T-helper 1 cell treated with Interleukin-12 subunit alpha and Interleukin-12 subunit beta and Interleukin-4 antibody, amounts not matched to agents 30 ng/mL and 1 ng/mL, for 36 hours (primary cell): Measurements from ENCODE around the gene MAF. TPM values are rescaled to one million over a fixed set of nuclear protein-coding genes. Genes with fewer than 3 reads are reported as not detected.

Experiments
- intact Hi-C: fragments of 100-400 bp; cut with micrococcal nuclease; formaldehyde crosslinking; loops from one replicate; pipeline ENCODE4 v1.15.1; 2024
- total RNA-seq: library from RNA; stranded (reverse); gene quantifications from 2 replicates; pipeline ENCODE4 v1.2.3, GENCODE V29; 2022

MAF gene
- total RNA-seq, 1 donor from 2014 or later, result 70.6 TPM

DNA sequence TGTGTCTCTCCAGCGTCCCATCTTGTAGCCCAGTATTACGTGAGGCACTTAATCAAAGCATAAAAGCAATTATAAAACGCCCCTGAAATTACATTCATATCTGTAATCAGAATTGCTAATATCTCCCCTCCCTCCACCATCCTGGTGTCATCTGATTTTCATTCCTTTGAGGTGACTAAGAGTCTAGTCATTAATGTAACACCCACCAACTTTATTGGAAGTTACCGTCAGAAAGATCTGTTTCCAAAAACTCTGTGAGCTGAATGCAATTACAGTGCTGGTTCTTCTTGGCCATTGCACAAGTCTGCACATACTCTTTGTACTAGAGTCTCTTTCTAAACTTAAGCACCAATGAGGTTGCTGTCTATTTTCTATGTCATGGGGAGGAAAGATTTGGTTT is 12.5 kb upstream of the MAF start:
- intact Hi-C loops, result no loop called here

DNA sequence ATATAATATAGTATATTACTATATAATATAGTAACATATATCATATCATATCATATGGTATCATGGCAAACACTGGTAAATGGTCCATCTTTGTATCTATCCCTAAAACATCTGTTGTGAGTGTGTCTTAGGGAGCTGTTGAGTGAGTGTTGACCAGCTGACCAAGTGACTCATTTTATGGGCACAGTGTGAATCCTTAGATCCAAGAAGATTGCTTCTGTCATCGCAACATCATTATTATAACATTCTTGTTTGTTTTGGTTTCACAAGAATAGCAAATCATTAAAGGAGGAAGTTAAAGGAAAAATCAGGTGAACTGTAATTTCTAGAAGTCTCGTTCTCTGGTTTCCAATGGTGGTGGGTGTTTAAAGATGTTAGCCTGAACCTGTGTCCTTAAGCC is 11.7 kb upstream of the MAF start:
- intact Hi-C loops, result no loop called here

DNA sequence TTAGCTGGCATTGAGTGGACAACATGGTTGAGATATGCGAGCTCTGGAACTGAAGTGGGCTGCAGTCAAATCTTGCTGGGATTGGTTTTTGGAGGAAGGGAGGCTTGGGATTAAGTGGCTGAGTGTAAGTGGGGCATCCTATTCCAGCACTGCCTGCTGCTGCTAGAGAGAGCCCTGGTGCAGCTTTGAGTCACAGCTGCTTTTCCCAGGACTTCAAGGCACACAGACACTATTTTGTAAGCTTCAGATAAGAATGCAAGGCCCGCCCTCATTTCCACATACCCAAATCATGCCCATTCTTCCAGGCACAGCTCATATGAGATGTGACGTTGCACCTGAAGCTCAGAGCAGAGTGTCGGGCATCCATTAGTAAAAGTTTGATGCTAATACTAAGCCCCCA is 10.2 kb upstream of the MAF start:
- intact Hi-C loops, result no loop called here

DNA sequence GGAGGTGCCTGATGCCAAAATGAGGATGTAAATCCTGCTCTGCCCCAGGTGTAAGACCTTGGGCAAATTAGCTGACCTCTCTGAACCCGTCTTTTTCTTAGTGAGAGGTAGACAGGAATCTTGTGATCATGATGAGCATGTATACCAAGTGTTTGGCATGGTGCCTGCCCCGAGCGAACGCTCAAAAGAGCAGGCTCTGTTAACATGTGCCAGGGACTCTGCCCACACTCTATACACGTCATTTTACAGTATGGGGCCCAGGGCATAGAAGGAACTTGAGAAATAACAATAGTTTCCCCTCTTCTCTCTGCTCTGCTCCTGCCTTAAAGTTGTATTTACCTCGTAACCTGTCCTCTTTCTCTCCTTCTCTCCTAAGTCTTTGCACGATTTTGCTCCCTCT is 9.3 kb upstream of the MAF start:
- intact Hi-C loops, result loop anchor here (5.0 kb wide), 1 partner anchor 1373 kb away; no protein-coding TSS in a partner anchor

DNA sequence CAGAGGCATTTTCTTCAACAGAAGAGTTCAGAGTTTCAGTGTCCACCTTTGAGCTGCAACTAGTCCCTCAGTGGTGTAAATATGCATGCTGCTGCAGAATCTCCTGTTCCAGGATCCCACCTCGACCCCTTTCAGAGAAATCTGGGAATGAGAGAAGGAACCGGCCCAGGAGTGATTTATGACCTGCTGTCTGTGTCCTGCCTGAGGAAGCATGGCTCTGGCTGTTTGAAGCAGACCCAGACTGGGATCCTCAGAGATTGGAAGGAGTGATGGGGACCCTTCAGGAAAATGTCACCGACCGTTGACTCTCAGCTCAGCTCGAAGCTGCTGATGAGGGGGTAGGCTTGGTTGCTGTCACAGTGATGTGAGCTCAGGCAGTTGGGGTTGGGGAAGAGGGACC is 8.4 kb upstream of the MAF start:
- intact Hi-C loops, result loop anchor here (5.0 kb wide), 1 partner anchor 1372 kb away; no protein-coding TSS in a partner anchor

DNA sequence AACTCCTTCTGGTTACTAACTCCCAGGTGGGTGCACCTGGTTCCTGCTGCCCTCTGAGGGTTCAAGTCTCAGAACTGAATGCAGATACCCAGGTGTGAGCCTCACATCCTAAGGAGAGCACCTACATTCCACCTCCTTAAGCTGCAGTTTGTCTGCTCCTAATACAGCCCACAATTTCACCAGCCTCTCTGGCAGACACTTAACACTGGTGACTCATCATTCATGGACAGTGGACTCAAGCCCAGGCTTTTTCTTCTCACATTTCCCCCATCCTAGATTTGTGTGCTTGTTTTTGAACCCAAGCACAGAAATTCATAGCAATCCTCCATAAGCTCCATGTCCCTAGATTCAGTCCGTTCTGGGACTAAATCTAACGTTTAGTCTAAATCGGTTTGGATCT is 7.0 kb upstream of the MAF start:
- intact Hi-C loops, result loop anchor here (5.0 kb wide), 1 partner anchor 1370 kb away; no protein-coding TSS in a partner anchor

DNA sequence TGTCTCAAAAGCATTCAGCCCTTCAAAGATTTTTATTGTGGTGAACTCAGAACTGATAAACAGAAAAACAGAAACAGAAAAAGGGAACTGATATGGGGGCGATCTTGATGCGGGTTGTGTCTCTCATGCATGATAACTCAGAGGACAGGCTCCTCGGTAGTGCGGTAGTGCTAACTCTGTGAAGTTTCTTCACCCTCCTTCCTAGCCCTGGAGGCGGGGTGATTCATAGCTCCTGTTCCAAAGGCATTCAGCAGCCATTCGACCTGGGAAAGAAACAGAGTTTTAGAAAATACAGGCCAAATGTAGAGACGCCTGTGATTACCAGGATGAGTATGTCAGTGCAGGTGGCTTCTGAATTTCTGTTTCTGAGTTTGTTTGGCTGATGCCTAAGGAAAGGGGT is 5.5 kb upstream of the MAF start:
- intact Hi-C loops, result loop anchor here (1.0 to 5.0 kb wide), 2 partner anchors 12 to 1369 kb away; no protein-coding TSS in a partner anchor

DNA sequence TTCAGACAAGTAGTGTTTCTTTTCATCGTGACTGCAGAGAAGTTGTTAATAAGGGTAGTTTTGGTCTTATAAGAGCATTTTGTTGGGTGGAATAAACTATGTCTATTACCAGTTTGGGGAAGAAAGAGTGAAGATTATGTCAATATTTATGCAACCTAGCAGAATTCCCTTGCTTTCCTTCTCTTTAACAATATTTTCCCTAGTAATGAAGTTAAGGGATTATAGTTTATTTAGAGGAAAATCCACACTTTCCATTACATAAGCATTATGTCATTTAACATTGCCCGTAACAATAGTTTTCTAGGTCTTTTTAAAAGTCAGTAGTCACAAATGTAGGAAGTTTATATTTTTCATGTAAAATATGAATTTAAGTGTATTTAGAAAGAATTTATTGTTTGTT is 2.5 kb upstream of the MAF start:
- intact Hi-C loops, result loop anchor here (2.0 to 5.0 kb wide), 8 partner anchors 14 to 1480 kb away; no protein-coding TSS in a partner anchor

DNA sequence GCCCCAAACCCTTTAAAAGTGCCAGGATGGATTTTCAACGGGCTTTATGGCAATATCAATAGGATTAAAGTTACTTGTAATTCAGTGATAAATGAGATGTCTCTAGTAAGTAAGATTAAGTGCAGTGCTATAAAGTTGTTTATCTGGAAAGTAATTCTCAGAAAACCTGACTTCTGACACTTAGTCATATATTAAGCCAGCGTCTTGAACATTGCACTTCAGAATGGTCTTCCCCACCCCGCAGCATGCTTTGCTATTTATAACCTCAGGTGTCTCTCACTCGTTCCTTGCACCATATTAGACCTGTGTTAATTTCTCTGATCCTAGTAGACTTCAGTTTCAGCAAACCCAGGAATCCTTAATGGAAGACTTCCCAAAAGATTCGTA is 2.1 kb upstream of the MAF start:
- intact Hi-C loops, result loop anchor here (1.0 to 5.0 kb wide), 15 partner anchors 14 to 1480 kb away; no protein-coding TSS in a partner anchor

DNA sequence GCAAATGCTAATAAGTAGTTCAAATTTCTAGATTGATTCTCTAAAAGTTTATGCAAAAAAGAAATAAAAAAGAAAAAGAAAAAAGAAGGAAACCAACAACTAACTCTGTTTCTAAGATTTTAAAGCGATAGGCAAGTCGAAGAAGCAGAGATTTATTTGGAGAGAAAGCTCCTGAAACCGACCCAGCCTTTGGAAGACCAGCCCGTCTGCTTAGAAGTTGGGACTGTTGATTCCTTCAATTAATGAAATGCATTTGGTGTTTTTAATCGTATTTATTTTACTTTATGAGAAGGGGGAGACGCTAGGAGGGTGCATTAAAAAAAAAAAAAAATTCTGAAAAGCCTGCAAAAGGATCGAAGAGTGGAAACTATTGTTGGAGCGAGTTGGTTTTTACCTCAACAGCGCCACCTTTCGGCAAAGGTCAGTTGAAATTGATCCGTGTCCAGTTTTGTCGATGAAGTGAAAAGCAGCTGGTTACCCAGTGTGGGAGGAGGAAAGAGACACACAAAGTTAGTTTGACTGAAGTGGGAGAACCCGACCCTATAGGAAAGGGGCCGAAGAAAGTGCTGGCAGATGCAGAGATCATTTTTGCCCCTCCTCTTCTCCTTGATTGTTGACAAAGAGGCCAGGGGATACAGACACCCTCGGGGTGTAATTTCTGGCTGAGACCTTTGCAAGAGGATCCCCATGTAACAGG is 1.5 kb upstream of the MAF start:
- intact Hi-C loops, result loop anchor here (1.0 to 5.0 kb wide), 21 partner anchors 15 to 1479 kb away; partner anchors contain the start of genes C16orf46 and DYNLRB2

DNA sequence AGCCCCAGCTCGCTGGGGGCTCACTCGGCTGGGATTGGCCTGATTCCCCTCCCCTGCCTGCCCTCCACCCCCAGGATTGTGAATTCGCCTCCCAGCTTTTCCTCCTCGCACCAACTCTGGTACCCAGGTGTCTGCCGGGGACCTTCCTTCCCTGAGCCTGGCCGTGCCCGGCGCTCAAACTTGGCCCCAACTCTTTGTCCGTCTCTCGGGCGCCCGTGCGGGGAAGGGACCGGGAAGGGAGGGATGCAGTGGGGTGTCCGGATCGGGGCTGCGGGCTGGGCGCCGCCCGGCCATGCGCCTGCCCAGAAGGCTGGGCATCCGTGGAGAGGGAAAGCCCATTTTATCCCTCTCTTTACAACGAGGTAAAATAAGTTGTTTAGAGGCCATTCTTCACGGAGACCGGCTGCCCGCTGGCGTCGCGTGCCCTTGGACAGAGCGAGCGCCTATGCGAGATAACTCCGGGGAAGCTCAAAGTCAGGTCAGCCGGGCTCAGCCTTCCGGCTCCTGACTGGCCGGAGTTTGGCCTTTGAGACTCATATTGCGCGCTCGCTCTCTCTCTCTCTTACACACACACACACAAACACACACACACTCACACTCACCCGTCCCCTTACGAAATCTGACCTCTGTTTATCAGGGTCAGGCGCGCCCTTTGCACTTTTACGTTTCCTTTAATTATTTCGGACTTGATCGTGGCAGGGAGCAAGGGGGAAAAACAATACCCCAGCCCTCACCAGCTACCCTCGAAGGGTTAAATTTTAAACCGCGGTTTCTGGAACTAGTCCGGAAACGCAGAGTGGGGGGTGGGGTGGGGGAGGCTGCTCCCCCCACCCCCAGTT is 774 bp upstream of the MAF start:
- intact Hi-C loops, result loop anchor here (2.0 to 5.0 kb wide), 10 partner anchors 111 to 1475 kb away; partner anchors contain the start of genes C16orf46 and DYNLRB2

DNA sequence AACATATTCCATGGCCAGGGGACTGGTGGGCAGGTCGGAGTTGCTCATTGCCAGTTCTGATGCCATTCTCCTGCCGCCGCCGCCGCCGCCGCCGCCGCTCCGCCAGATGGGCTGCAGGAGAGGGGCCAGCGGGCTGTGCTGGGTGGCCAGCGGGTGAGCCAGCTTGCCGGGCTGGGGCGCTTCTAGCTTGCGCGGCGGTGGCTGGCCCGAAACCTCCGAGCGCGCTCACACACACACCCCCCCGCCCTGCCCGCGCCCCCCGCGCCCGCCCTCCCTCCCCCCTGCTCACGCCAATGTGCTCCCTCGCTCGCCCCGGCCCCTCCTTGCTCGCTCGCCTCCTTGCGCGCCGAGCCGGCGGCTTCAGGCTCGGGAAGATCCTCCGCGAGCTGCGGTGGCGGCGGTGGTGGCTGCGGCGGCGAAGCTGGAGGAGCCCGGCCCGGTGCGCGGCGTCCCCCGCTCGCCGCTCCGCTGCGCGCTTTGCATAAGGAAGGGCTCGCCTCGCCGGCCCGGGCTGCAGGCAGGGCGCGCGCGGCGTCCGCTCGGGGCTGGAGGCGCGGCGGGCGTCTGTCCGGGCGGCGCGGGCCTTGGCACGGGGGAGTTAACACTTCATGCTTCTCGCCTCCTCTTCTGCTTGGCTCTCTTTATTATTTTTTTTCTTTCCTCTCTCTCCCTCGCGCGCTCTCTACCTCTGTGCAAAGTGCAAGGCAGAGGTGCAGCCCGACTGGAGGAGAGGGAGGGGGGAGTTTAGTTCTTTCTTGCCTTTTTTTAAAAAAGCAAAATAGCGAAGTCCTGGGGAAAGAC is 500 bp downstream of the MAF start:
- intact Hi-C loops, result loop anchor here (1.0 to 5.0 kb wide), 18 partner anchors 28 to 1501 kb away; partner anchors contain the start of genes C16orf46, CENPN, DYNLRB2 and WWOX

DNA sequence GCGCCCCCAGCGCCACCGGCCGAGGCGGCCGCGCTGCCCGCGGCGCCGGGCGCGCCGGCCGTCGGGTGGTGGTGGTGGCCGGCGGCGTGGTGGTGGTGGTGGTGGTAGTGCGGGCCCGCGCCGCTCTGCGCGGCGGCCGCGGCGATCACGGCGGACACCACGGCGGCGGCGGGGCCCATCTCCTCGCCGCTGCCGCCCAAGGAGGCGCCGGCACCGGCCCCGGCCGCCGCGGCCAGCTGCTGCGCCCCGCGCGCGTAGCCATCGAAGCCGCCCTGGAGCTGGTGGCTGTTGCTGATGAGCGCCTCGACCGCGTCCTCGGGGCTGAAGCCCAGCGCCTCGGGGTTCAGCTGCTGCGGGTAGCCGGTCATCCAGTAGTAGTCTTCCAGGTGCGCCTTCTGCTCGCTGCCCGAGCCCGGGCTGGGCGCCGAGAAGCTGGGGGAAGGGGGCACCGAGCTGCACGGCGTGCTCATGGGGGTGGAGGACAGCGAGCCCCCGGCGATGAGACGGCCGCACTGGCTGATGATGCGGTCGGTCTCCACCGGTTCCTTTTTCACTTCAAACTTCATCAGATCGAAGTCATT is 1.2 kb downstream of the MAF start:
- intact Hi-C loops, result loop anchor here (5.0 kb wide), 1 partner anchor 1208 kb away; no protein-coding TSS in a partner anchor

DNA sequence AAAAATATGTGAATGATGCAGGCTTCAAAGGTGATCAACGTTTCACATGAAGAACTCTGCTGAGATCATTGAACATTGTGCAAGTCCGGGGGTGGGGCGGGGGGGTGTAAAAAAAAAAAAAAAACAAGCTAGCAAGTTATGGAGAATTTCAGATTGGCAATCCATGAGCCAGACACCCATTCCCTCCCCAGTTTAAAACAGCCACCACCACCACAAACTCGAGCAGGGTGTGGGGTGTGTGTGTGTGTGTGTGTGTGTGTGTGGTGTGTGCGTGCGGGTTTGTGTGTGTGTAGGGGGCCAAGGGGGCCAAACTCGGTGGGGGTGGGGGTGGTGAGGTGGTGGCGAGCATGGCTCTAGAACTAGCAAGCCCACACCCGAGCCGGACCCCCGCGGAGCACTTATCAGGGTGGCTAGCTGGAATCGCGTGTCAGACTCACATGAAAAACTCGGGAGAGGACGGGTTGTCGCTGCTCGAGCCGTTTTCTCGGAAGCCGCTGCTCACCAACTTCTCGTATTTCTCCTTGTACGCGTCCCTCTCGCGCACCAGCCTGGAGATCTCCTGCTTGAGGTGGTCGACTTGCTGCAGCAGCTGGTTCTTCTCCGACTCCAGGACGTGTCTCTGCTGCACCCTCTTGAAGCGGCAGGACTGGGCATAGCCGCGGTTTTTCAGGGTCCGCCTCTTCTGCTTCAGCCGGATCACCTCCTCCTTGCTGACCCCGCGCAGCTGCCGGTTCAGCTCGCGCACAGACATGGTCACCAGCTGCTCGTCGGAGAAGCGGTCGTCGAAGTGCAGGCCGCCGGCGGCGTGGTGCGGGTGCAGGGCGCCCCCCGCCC is 2.0 kb downstream of the MAF start:
- intact Hi-C loops, result loop anchor here (5.0 kb wide), 1 partner anchor 1209 kb away; no protein-coding TSS in a partner anchor

DNA sequence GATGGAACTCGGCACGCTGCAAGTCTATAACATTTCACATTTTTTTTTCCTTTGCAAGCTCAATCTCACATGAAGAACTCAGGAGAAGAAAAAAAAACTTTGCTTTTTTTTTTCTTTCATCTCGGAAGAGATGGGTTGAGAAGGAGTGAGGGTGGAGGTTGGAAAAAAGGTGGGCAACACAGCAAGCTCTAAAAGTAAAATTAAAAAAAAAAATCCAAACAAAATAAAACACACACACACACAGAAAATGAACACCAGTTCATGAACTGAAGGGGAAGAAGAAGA is 2.5 kb downstream of the MAF start:
- intact Hi-C loops, result loop anchor here (5.0 kb wide), 1 partner anchor 1209 kb away; no protein-coding TSS in a partner anchor

DNA sequence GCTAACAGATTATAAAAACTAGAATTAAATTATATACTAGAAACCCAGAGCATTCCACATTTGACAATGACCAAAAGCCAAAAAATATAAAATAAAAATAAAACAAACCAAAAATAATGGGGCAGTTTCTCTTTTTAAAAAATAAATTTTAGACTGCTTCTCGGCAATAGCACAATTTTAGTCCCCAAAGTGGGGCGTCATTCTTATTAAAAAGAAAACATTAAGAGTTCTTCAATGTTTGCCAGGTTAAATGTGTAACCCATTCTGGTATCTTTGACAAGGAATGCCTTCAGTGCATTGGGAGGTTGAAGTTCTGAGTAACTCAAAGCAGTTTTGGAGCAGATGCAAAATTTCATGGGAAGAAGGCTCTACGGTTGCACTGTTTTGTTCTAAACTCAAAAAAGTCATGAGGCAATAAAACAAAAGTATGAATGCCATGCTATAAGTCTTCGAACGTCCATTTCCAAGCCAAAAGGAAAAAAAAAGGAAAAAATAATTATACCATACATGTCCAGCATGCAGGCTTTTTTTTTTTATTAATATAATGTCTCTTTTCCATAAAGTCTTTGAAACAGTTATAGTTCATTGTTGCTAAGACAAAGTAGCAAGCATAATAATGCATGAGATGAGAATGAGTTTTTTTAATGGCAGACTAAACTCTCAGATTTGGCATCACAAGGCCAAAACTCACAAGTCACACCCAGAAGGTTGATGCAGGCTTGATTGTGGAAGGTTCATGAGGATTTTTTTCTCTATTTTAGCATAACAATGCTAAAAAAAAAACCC is 3.1 kb downstream of the MAF start:
- intact Hi-C loops, result loop anchor here (2.0 to 5.0 kb wide), 2 partner anchors 181 to 1210 kb away; no protein-coding TSS in a partner anchor

DNA sequence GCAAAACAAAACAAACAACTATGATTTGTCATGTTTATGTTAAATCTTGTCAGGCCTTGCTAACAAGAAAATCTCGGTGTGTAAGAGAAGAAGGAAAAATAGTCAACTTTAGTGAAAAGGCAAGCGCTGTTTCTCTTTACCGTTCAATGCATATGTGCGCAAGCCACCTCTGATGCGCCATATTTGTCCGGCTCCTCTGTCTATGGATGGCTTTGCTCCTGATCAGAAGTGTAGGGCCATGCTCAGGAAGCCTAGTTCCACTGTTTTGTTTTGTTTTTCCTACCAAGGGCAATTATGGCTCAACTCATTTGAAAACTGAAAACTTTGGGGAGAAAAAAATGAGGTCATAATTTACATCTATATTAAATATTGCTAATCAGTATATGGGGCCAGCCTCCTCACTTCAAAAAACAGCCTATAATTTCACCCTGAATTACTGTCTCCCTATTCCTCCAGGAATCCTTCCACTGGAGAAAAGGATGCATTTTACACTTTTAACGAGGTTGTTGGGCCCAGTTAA is 4.5 kb downstream of the MAF start:
- intact Hi-C loops, result loop anchor here (2.0 to 5.0 kb wide), 2 partner anchors 179 to 1211 kb away; no protein-coding TSS in a partner anchor

DNA sequence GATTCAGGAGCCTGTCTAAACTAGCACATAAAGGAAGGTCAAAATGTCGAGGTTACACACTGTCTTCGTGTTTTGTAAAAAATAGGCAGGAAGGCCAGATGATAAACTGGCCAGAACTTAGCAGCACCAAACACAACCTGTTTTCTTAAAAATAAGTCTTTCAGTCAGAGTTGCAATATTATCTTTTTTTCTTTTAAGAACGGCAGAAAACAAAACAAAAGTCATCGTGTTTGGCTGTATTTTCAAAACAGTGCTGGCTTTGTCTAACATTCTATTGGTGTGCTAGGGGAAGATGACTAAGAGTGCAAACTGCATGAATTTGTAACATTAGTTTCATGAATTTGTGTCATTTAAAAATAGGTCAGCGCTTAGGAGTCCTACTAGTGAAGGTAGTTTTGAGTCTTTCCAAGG is 5.3 kb downstream of the MAF start:
- intact Hi-C loops, result loop anchor here (5.0 kb wide), 1 partner anchor 1212 kb away; no protein-coding TSS in a partner anchor

DNA sequence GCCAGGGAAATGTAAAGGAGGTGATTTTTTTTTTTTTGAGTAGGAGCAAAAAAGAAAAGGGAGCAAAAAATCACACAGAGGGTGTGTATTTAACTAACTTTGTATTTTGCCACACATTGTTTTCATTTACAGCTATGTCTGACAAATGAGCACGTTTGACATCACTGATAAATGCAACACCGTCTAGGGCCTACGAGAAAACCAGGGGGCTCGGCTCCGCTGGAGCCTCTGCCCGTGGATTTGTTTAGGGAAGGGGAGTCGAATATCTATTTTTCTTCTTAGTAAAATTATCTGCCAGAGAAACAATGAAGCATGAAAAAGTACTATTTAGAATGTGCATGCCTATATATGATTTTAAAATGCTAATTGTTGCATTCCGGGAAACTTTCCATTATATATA is 6.8 kb downstream of the MAF start:
- intact Hi-C loops, result no loop called here
